ENCODE results near the gene CUX1.

CUX1 gene

DNA sequence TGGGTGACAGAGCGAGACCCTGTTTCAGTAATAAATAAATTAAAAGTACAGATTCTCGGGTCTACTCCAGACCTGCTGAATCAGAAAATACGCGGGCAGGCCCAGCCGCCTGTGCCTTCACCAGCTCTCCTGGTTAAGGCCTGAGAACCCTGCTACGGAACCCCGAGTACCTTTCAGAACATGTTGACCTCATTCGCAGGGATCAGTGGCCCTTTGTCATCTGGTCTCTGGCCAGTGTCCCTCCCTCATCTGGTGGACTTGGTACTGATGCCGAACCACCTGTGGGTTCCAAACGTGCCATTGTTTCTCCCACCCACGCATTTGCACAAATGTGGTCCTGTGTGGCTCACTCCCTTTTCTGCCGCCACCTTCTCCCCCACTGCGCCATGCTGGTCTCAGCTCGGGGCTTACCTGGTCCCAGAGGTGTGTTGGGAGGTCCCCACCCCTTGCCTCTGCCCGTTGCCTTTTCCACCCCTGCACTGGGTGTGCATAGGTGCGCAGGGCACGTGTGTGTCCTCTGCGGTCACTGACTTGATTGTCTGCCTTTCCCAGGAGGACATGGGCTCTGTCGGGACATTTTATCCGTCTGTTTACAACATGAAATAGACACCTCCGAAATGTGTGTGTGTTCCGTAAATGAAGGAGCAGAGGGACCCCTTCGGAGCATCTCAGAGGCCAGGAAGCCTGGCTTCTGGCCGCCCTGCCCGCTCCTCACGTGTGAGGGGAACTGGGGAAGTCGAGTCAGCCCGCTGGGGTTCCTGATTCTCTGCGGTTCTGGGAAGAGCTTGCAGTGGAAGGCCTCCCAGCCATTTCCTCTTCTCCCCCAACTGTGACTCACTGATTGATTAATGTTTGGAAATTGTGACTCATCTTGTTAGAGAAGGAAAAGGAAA lies 135.2 kb downstream of the CUX1 start:
- peak; percentile 54 for ATAC-seq
- TF ChIP-seq ZNF565 (CRISPR knock-in tag; conservative IDR thresholded peaks at IDR 0.05; ENCODE audit: low read depth) (no peak), TOX (CRISPR knock-in tag; IDR thresholded peaks at IDR 0.05; ENCODE audit: borderline replicate concordance) (0 out of 2 replicates have a peak, but pooled peaks have one; percentile 23), ARNTL (CRISPR knock-in tag; IDR thresholded peaks at IDR 0.05; ENCODE audit: borderline replicate concordance, low read depth) (no peak), ZFP3 (CRISPR knock-in tag; IDR thresholded peaks at IDR 0.05) (peak; percentile 26; the same call in 1 of the 2 replicates), ZC3H10 (CRISPR knock-in tag; IDR thresholded peaks at IDR 0.05) (peak; percentile 88), ISL1 (CRISPR knock-in tag; IDR thresholded peaks at IDR 0.05) (no peak)
- TF ChIP-seq, protein P1, sequence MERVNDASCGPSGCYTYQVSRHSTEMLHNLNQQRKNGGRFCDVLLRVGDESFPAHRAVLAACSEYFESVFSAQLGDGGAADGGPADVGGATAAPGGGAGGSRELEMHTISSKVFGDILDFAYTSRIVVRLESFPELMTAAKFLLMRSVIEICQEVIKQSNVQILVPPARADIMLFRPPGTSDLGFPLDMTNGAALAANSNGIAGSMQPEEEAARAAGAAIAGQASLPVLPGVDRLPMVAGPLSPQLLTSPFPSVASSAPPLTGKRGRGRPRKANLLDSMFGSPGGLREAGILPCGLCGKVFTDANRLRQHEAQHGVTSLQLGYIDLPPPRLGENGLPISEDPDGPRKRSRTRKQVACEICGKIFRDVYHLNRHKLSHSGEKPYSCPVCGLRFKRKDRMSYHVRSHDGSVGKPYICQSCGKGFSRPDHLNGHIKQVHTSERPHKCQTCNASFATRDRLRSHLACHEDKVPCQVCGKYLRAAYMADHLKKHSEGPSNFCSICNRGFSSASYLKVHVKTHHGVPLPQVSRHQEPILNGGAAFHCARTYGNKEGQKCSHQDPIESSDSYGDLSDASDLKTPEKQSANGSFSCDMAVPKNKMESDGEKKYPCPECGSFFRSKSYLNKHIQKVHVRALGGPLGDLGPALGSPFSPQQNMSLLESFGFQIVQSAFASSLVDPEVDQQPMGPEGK (CRISPR knock-in tag; IDR thresholded peaks at IDR 0.05; ENCODE audit: borderline replicate concordance), result 0 out of 2 replicates have a peak, but pooled peaks have one; percentile 24
- TF ChIP-seq, protein P2, sequence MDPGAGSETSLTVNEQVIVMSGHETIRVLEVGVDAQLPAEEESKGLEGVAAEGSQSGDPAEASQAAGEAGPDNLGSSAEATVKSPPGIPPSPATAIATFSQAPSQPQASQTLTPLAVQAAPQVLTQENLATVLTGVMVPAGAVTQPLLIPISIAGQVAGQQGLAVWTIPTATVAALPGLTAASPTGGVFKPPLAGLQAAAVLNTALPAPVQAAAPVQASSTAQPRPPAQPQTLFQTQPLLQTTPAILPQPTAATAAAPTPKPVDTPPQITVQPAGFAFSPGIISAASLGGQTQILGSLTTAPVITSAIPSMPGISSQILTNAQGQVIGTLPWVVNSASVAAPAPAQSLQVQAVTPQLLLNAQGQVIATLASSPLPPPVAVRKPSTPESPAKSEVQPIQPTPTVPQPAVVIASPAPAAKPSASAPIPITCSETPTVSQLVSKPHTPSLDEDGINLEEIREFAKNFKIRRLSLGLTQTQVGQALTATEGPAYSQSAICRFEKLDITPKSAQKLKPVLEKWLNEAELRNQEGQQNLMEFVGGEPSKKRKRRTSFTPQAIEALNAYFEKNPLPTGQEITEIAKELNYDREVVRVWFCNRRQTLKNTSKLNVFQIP (CRISPR knock-in tag; IDR thresholded peaks at IDR 0.05; ENCODE audit: borderline replicate concordance, low read depth), result no peak

DNA sequence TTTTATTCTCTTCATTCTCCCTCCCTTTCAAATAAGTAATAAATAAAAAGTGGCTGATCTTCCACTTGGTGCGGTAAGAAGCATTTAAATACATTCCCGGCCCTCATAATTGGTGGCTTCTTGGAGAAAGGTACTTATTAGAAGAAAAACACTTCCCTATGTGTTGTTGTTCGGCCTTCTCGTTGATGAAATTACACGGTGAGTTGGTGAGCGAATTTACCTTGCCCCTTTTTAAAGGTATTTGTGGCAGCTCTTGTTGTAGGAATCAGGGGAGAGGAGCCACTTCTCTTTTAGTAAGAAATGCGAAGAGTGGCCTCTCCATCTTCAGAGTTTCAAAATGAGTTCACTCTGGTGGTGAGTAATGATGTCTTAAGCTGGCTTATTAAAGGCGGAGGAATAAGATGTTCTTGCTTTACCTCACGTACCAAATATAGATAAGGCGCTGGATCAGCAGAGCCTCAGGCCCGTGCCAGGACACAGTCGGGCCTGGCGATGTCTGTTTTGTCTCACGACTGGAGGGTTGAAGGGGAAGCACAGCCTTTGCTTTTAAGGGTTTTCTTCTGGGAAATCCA lies 135.9 kb downstream of the CUX1 start:
- ATAC-seq, result peak; percentile 82
- TF ChIP-seq, protein P1 (CRISPR knock-in tag; IDR thresholded peaks at IDR 0.05; ENCODE audit: borderline replicate concordance), result no peak
- peak; percentile 77 for TF ChIP-seq ZFP3 (CRISPR knock-in tag; IDR thresholded peaks at IDR 0.05)
- no peak for TF ChIP-seq ESRRG (CRISPR knock-in tag; IDR thresholded peaks at IDR 0.05)
- TF ChIP-seq, protein P2 (CRISPR knock-in tag; IDR thresholded peaks at IDR 0.05; ENCODE audit: borderline replicate concordance, low read depth), result no peak
- TF ChIP-seq ARNTL (CRISPR knock-in tag; IDR thresholded peaks at IDR 0.05; ENCODE audit: borderline replicate concordance, low read depth), result no peak
- peak; percentile 61; the same call in 1 of the 2 replicates for TF ChIP-seq TCF4 (CRISPR knock-in tag; IDR thresholded peaks at IDR 0.05; ENCODE audit: borderline replicate concordance)
- TF ChIP-seq CSDC2 (CRISPR knock-in tag; IDR thresholded peaks at IDR 0.05), result peak; percentile 91; the same call in 1 of the 2 replicates
- TF ChIP-seq SNAI2 (CRISPR knock-in tag; IDR thresholded peaks at IDR 0.05), result no peak
- peak; percentile 83 for TF ChIP-seq ISL1 (CRISPR knock-in tag; IDR thresholded peaks at IDR 0.05)
- TF ChIP-seq ZNF8 (CRISPR knock-in tag; IDR thresholded peaks at IDR 0.05), result no peak
- no peak for TF ChIP-seq OSR1 (CRISPR knock-in tag; IDR thresholded peaks at IDR 0.05)
- TF ChIP-seq GLIS3 (CRISPR knock-in tag; IDR thresholded peaks at IDR 0.05), result no peak
- no peak for TF ChIP-seq ZC3H10 (CRISPR knock-in tag; IDR thresholded peaks at IDR 0.05)
- no peak for TF ChIP-seq ZFP30 (CRISPR knock-in tag; IDR thresholded peaks at IDR 0.05)
- TF ChIP-seq PPARA (CRISPR knock-in tag; IDR thresholded peaks at IDR 0.05; ENCODE audit: borderline replicate concordance), result no peak
- TF ChIP-seq RARB (CRISPR knock-in tag; IDR thresholded peaks at IDR 0.05), result no peak
- TF ChIP-seq, protein P3, sequence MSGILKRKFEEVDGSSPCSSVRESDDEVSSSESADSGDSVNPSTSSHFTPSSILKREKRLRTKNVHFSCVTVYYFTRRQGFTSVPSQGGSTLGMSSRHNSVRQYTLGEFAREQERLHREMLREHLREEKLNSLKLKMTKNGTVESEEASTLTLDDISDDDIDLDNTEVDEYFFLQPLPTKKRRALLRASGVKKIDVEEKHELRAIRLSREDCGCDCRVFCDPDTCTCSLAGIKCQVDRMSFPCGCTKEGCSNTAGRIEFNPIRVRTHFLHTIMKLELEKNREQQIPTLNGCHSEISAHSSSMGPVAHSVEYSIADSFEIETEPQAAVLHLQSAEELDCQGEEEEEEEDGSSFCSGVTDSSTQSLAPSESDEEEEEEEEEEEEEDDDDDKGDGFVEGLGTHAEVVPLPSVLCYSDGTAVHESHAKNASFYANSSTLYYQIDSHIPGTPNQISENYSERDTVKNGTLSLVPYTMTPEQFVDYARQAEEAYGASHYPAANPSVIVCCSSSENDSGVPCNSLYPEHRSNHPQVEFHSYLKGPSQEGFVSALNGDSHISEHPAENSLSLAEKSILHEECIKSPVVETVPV (CRISPR knock-in tag; IDR thresholded peaks at IDR 0.05), result no peak
- TF ChIP-seq, protein P4, sequence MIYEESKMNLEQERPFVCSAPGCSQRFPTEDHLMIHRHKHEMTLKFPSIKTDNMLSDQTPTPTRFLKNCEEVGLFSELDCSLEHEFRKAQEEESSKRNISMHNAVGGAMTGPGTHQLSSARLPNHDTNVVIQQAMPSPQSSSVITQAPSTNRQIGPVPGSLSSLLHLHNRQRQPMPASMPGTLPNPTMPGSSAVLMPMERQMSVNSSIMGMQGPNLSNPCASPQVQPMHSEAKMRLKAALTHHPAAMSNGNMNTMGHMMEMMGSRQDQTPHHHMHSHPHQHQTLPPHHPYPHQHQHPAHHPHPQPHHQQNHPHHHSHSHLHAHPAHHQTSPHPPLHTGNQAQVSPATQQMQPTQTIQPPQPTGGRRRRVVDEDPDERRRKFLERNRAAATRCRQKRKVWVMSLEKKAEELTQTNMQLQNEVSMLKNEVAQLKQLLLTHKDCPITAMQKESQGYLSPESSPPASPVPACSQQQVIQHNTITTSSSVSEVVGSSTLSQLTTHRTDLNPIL (CRISPR knock-in tag; IDR thresholded peaks at IDR 0.05; ENCODE audit: low read depth), result no peak
- TF ChIP-seq BACH2 (CRISPR knock-in tag; IDR thresholded peaks at IDR 0.05; ENCODE audit: borderline replicate concordance), result no peak
- no peak; the same call in 1 of the 2 replicates for TF ChIP-seq TOX (CRISPR knock-in tag; IDR thresholded peaks at IDR 0.05; ENCODE audit: borderline replicate concordance)
- TF ChIP-seq, protein P5, sequence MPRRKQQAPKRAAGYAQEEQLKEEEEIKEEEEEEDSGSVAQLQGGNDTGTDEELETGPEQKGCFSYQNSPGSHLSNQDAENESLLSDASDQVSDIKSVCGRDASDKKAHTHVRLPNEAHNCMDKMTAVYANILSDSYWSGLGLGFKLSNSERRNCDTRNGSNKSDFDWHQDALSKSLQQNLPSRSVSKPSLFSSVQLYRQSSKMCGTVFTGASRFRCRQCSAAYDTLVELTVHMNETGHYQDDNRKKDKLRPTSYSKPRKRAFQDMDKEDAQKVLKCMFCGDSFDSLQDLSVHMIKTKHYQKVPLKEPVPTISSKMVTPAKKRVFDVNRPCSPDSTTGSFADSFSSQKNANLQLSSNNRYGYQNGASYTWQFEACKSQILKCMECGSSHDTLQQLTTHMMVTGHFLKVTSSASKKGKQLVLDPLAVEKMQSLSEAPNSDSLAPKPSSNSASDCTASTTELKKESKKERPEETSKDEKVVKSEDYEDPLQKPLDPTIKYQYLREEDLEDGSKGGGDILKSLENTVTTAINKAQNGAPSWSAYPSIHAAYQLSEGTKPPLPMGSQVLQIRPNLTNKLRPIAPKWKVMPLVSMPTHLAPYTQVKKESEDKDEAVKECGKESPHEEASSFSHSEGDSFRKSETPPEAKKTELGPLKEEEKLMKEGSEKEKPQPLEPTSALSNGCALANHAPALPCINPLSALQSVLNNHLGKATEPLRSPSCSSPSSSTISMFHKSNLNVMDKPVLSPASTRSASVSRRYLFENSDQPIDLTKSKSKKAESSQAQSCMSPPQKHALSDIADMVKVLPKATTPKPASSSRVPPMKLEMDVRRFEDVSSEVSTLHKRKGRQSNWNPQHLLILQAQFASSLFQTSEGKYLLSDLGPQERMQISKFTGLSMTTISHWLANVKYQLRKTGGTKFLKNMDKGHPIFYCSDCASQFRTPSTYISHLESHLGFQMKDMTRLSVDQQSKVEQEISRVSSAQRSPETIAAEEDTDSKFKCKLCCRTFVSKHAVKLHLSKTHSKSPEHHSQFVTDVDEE (CRISPR knock-in tag; IDR thresholded peaks at IDR 0.05), result peak; percentile 31; the same call in 1 of the 2 replicates
- TF ChIP-seq ZNF70 (CRISPR knock-in tag; IDR thresholded peaks at IDR 0.05), result no peak
- TF ChIP-seq ZNF565 (CRISPR knock-in tag; conservative IDR thresholded peaks at IDR 0.05; ENCODE audit: low read depth), result no peak

Measured in SK-N-SH treated with all-trans-retinoic acid at 6 μM for 48 hours (cell line).